Measurements from ENCODE around the gene ATIC.

The ATIC gene

GRCh38 chr2:215361211-215361875, 49.5 kb downstream of the ATIC start:
- DNase-seq (ENCODE audit: low spot score): no peak

GRCh38 chr2:215361876-215362561, 50.2 kb downstream of the ATIC start:
- no peak for DNase-seq (ENCODE audit: low spot score)

GRCh38 chr2:215362562-215362904, 50.7 kb downstream of the ATIC start:
- DNase-seq (ENCODE audit: low spot score): no peak

GRCh38 chr2:215363039-215363438, 51.2 kb downstream of the ATIC start:
- no peak for DNase-seq (ENCODE audit: low spot score)

GRCh38 chr2:215363461-215364156, 51.8 kb downstream of the ATIC start:
- DNase-seq (ENCODE audit: low spot score): no peak

GRCh38 chr2:215364157-215365155, 52.6 kb downstream of the ATIC start:
- no peak for DNase-seq (ENCODE audit: low spot score)

- DNase-seq (ENCODE audit: low spot score): no peak
Observed at GRCh38 chr2:215365184-215365658, 53.4 kb downstream of the ATIC start.

- no peak for DNase-seq (ENCODE audit: low spot score)
Observed at GRCh38 chr2:215366440-215367032, 54.7 kb downstream of the ATIC start.

GRCh38 chr2:215367662-215368492, 56.0 kb downstream of the ATIC start:
- no peak for DNase-seq (ENCODE audit: low spot score)

GRCh38 chr2:215368493-215368809, 56.6 kb downstream of the ATIC start:
- no peak for DNase-seq (ENCODE audit: low spot score)

- DNase-seq (ENCODE audit: low spot score): no peak
Observed at GRCh38 chr2:215369181-215369760, 57.4 kb downstream of the ATIC start.

- no peak for DNase-seq (ENCODE audit: low spot score)
Observed at GRCh38 chr2:215370112-215370965, 58.5 kb downstream of the ATIC start.

- DNase-seq (ENCODE audit: low spot score): no peak
Observed at GRCh38 chr2:215371915-215372897, 60.3 kb downstream of the ATIC start.

- no peak for DNase-seq (ENCODE audit: low spot score)
Observed at GRCh38 chr2:215372968-215373649, 61.2 kb downstream of the ATIC start.

GRCh38 chr2:215374002-215374401, 62.1 kb downstream of the ATIC start:
- no peak for DNase-seq (ENCODE audit: low spot score)

- no peak for DNase-seq (ENCODE audit: low spot score)
Observed at GRCh38 chr2:215374642-215375466, 63.0 kb downstream of the ATIC start.

GRCh38 chr2:215375467-215375830, 63.6 kb downstream of the ATIC start:
- no peak for DNase-seq (ENCODE audit: low spot score)
